GM23338 (cell line): ENCODE measurements around the gene ATP13A4. TPM values are rescaled to one million over a fixed set of nuclear protein-coding genes. Genes with fewer than 3 reads are reported as not detected.

ENCODE experiments used
- ATAC-seq: fragments of 200-7000 bp; cut with Tn5 transposase; 3 replicates; pipeline ENCODE4 v1.9.1; 2020
- DNase-seq: peaks from one replicate; pipeline ENCODE4 v3.0.0-alpha.2; 2015; ENCODE audit warnings: low spot score
- H2AFZ ChIP-seq: fragments of 200-600 bp; sonication (generic); 2 replicates; pipeline ENCODE4 v1.8.0; 2016; ENCODE audit warnings: antibody characterized with exemption, mild to moderate bottlenecking, moderate library complexity
- H3F3A ChIP-seq: fragments of 200-600 bp; sonication (generic); replicated peaks from 2 replicates; pipeline ENCODE4 v1.8.0; 2017; ENCODE audit warnings: antibody characterized with exemption, mixed run types, low read depth
- H3K27ac ChIP-seq: fragments of 200-600 bp; sonication (generic); 2 replicates; pipeline ENCODE4 v1.6.1; 2016; ENCODE audit warnings: low read depth
- H3K27me3 ChIP-seq: fragments of 200-600 bp; sonication (generic); 2 replicates; pipeline ENCODE4 v1.8.0; 2016; ENCODE audit warnings: mild to moderate bottlenecking, mixed run types, moderate library complexity; ENCODE audit not compliant: insufficient read depth
- H3K36me3 ChIP-seq: fragments of 200-600 bp; sonication (generic); 2 replicates; pipeline ENCODE4 v1.8.0; 2016; ENCODE audit warnings: mild to moderate bottlenecking; ENCODE audit not compliant: insufficient read depth
- H3K4me1 ChIP-seq: fragments of 200-600 bp; sonication (generic); 2 replicates; pipeline ENCODE4 v1.8.0; 2016; ENCODE audit warnings: mild to moderate bottlenecking, moderate library complexity; ENCODE audit not compliant: insufficient read depth
- H3K4me2 ChIP-seq: fragments of 200-600 bp; sonication (generic); 2 replicates; pipeline ENCODE4 v1.7.1; 2017; ENCODE audit warnings: mixed run types
- H3K4me3 ChIP-seq: fragments of 200-600 bp; sonication (generic); 2 replicates; pipeline ENCODE4 v1.6.1; 2016; ENCODE audit warnings: mixed run types
- H3K79me2 ChIP-seq: fragments of 200-600 bp; sonication (generic); replicated peaks from 2 replicates; pipeline ENCODE4 v1.8.0; 2017; ENCODE audit warnings: mild to moderate bottlenecking; ENCODE audit not compliant: insufficient read depth
- H3K9me2 ChIP-seq: fragments of 200-600 bp; sonication (generic); 2 replicates; pipeline ENCODE4 v1.8.0; 2017; ENCODE audit not compliant: insufficient read depth
- H4K20me1 ChIP-seq: fragments of 200-600 bp; sonication (generic); replicated peaks from 2 replicates; pipeline ENCODE4 v1.8.0; 2017; ENCODE audit warnings: mild to moderate bottlenecking; ENCODE audit not compliant: insufficient read depth
- H3K27ac Mint-ChIP-seq: 2 replicates; pipeline ENCODE4 v1.8.0; 2020; ENCODE audit warnings: inconsistent platforms, mild to moderate bottlenecking, moderate library complexity, mixed read lengths
- H3K27me3 Mint-ChIP-seq: 3 replicates; pipeline ENCODE4 v1.8.0; 2022; ENCODE audit warnings: low read depth, mild to moderate bottlenecking, moderate library complexity, mixed read lengths, inconsistent platforms; ENCODE audit not compliant: insufficient read depth, poor library complexity
- H3K36me3 Mint-ChIP-seq: 3 replicates; pipeline ENCODE4 v1.8.0; 2021; ENCODE audit warnings: low read depth, mild to moderate bottlenecking, inconsistent platforms, moderate library complexity, mixed read lengths
- H3K4me1 Mint-ChIP-seq: 3 replicates; pipeline ENCODE4 v1.8.0; 2020; ENCODE audit warnings: mild to moderate bottlenecking, inconsistent platforms, mixed read lengths
- H3K4me3 Mint-ChIP-seq: 3 replicates; pipeline ENCODE4 v1.8.0; 2021; ENCODE audit warnings: moderate library complexity, mild to moderate bottlenecking, inconsistent platforms, mixed read lengths
- H3K9me3 Mint-ChIP-seq: 3 replicates; pipeline ENCODE4 v1.8.0; 2020; ENCODE audit warnings: moderate library complexity, mild to moderate bottlenecking, inconsistent platforms, mixed read lengths
- CREB1 ChIP-seq: fragments of 250-450 bp; sonication (Bioruptor Pico); IDR thresholded peaks from 2 replicates; pipeline ENCODE4 v1.5.0; 2020; ENCODE audit warnings: low read depth, mild to moderate bottlenecking, moderate library complexity
- ETS1 ChIP-seq: IDR thresholded peaks from 2 replicates; pipeline ENCODE4 v1.6.1; 2016; ENCODE audit warnings: antibody characterized with exemption
- EZH2 ChIP-seq: fragments of 200-600 bp; sonication (generic); IDR thresholded peaks from one replicate; pipeline ENCODE4 v1.8.0; 2017; ENCODE audit warnings: antibody characterized with exemption, mild to moderate bottlenecking, low read depth; ENCODE audit not compliant: unreplicated experiment
- EZH2phosphoT487 ChIP-seq: fragments of 200-600 bp; sonication (generic); IDR thresholded peaks from one replicate; pipeline ENCODE4 v1.8.1; 2018; ENCODE audit warnings: antibody characterized with exemption; ENCODE audit not compliant: unreplicated experiment
- REST ChIP-seq: IDR thresholded peaks from one replicate; pipeline ENCODE4 v1.6.1; 2018; ENCODE audit warnings: antibody characterized with exemption; ENCODE audit not compliant: unreplicated experiment
- ZNF114 ChIP-seq: fragments of 250-450 bp; sonication (Bioruptor Pico); IDR thresholded peaks from 2 replicates; pipeline ENCODE4 v1.5.0; 2020; ENCODE audit warnings: mild to moderate bottlenecking, moderate library complexity
- ZNF331 ChIP-seq: fragments of 250-450 bp; sonication (Bioruptor Pico); IDR thresholded peaks from 2 replicates; pipeline ENCODE4 v1.5.0; 2020; ENCODE audit warnings: low read depth, mild to moderate bottlenecking, moderate library complexity
- ZNF462 ChIP-seq: fragments of 250-450 bp; sonication (Bioruptor Pico); IDR thresholded peaks from 2 replicates; pipeline ENCODE4 v1.5.0; 2020; ENCODE audit warnings: mild to moderate bottlenecking, moderate library complexity
- polyA plus RNA-seq: library from polyadenylated mRNA; unstranded; fragments of >200 nt; fragmentation: Nextera tagmentation; extraction: Ambion mirVana; gene quantifications from 2 replicates; pipeline ENCODE4 v1.2.1, GENCODE V29; 2016
- total RNA-seq: library from RNA; depleted of rRNA; stranded (reverse); fragments of >200 nt; shearing (Covaris generic); gene quantifications from 2 replicates; pipeline ENCODE4 v1.2.3, GENCODE V29; 2014

ATP13A4 gene
- total and polyA plus RNA-seq, 2 experiments from 2014 or later = not detected

GRCh38 chr3:193446965-193447602 is 107.6 kb downstream of the ATP13A4 start:
- peaks cover 4% of the 10 kb centered on the region; the same call in 2 of the 3 replicates for H3K4me1 Mint-ChIP-seq
- H3K9me3 Mint-ChIP-seq = no peaks in the 10 kb centered on the region; the same call in 2 of the 3 replicates
- Histone ChIP-seq H3K4me2 (no peak overlapping the region), H3K4me3 (no peak overlapping the region), H3F3A (no peaks in the 10 kb centered on the region), H3K79me2 (no peaks in the 10 kb centered on the region), H3K9me2 (no peaks in the 10 kb centered on the region), H3K27ac (no peak overlapping the region), H3K27me3 (no peaks in the 10 kb centered on the region), H3K4me1 (no peaks in the 10 kb centered on the region), H4K20me1 (no peaks in the 10 kb centered on the region), H3K36me3 (no peaks in the 10 kb centered on the region), H2AFZ (no peak overlapping the region)
- no peak overlapping the region for H3K27ac Mint-ChIP-seq
- no peak overlapping the region for H3K4me3 Mint-ChIP-seq
- no peak for DNase-seq
- ATAC-seq = no peak
- H3K36me3 Mint-ChIP-seq = no peaks in the 10 kb centered on the region
- H3K27me3 Mint-ChIP-seq = peaks cover 2% of the 10 kb centered on the region
- TF ChIP-seq EZH2phosphoT487 = no peak
- no peak for TF ChIP-seq CREB1 (CRISPR knock-in tag)
- TF ChIP-seq ZNF331 (CRISPR knock-in tag) = no peak

- Histone ChIP-seq H3K4me2 (no peak overlapping the region), H3K27me3 (no peaks in the 10 kb centered on the region), H3K36me3 (no peaks in the 10 kb centered on the region), H3F3A (no peaks in the 10 kb centered on the region), H2AFZ (no peak overlapping the region), H3K4me3 (no peak overlapping the region), H4K20me1 (no peaks in the 10 kb centered on the region), H3K27ac (no peak overlapping the region), H3K79me2 (no peaks in the 10 kb centered on the region), H3K9me2 (0 out of 2 replicates have a peak, but pooled peaks cover 5% of the 10 kb centered on the region), H3K4me1 (no peaks in the 10 kb centered on the region)
- ATAC-seq (no peak), DNase-seq (no peak)
- H3K36me3 Mint-ChIP-seq = no peaks in the 10 kb centered on the region
- no peaks in the 10 kb centered on the region for H3K4me1 Mint-ChIP-seq
- no peaks in the 10 kb centered on the region for H3K9me3 Mint-ChIP-seq
- TF ChIP-seq ZNF114 (CRISPR knock-in tag) (no peak), CREB1 (CRISPR knock-in tag) (no peak), REST (no peak), ETS1 (no peak), ZNF462 (CRISPR knock-in tag) (no peak), EZH2 (no peak)
- H3K27ac Mint-ChIP-seq = no peak overlapping the region
- H3K27me3 Mint-ChIP-seq = peaks cover 3% of the 10 kb centered on the region
- H3K4me3 Mint-ChIP-seq = no peak overlapping the region
These were observed 115.3 kb downstream of the ATP13A4 start for GRCh38 chr3:193439423-193439822.
